Stimulated activated CD8-positive, alpha-beta memory T cell treated with anti-CD3 and anti-CD28 coated beads, Interleukin-2, amount 100 ng/mL, for 48 hours (primary cell): ENCODE results near the gene UHRF1.
A peak's percentile ranks its signal among the peaks of the same experiment; 100 is the strongest.

Source experiments
- DNase-seq, 2 donors: peaks; one replicate each; pipeline ENCODE4 v3.0.0-alpha.2; 2020; ENCODE audit warnings: low read depth in 2 of 2

UHRF1 gene

GRCh38 chr19:4990306-4990705 is 81.0 kb downstream of the UHRF1 start:
- no peak for DNase-seq

GRCh38 chr19:4991538-4991937 is 82.2 kb downstream of the UHRF1 start:
- no peak for DNase-seq

DNA sequence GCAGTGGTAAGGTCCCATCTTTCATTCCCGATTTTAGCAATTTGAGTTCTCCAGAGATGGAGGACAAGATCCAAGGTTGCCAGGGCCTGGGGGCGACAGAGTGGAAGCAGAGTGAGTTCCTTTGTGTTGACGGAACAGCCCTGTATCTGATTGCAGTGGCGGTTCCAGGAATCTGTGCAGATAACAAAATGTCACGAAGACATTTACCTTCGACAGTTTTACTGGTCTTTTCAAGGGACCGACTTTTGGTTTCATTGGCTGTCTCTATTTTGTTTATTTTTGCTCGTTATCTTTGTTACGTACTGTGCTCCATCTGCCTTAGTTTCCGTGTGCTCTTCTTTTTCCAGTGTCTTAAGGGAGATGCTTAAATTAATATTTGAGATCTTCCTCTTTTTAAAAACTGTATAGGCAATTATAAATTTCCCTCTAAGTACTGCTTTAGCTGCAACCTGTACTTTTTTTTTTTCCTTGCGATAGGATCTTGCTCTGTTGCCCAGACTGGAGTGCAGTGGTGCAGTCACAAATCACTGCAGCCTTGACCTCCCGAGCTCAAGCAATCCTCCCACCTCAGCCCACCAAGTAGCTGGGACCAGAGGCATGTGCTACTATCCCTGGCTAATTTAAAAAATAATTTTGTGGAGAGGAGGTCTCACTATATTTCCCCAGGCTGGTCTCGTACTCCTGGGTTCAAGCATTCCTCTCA is 82.8 kb downstream of the UHRF1 start:
- no peak for DNase-seq

- DNase-seq: no peak
Measured at GRCh38 chr19:4993683-4994082, 84.4 kb downstream of the UHRF1 start.

DNA sequence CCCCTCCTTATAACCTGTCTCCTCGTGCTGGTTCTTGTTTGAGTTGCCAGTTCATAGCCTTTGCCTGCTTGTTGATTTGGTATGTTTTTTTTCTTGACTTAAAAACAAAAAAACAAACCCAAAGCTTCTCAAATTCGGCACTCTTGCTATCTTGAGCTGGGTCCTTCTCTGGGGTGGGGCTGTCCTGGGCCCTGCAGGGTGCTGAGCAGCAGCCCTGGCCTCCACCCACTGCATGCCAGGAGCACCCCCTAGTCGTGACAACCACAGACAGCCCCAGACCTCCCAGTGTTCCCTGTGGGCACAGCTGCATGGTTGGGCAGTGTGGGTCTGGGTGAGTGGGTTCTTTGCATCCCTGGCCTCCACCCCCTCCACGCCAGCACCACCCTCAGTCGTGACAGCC is 87.4 kb downstream of the UHRF1 start:
- no peak for DNase-seq

DNA sequence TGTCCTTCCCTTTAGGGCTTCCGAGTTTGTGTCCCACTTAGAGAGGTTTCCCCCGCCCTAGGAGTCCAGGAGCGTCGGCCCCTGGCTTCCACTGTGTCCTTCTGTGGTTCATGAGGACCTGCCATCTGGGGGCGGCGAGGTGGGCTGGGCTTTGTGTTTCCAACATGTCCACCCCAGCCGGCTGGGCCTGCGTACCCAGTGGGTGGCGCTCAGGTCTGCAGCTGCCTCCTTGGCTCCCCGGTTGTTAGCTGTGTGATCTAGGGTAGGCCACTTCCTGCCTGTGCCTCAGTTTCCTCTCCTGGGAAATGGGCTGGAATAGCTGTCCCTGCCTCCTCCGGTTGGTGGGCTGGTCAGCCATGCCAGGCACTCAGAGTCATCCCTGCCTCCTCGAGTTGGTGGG is 88.0 kb downstream of the UHRF1 start:
- DNase-seq: no peak

GRCh38 chr19:5000120-5000611 is 90.9 kb downstream of the UHRF1 start:
- DNase-seq: no peak

DNA sequence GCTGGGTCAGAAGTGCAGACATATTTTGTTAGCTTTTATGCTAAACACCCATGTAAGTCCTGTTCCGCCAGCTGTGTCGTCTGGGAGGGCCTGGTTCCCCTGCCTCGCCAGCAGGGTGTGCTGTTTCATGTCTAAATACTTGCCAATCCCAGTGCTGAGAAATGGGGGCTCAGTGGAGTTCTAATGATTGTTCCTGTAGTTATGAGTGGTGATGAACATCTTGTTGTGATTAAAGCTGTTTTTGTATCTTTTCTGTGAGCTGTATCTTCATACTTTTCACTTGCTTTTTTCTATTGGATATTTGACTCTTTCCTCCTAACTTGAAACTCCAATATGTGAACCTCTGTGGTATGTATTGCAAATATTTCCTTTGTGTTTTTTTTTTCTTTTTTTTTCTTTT is 92.3 kb downstream of the UHRF1 start:
- DNase-seq: peak; percentile 9 to 32

DNA sequence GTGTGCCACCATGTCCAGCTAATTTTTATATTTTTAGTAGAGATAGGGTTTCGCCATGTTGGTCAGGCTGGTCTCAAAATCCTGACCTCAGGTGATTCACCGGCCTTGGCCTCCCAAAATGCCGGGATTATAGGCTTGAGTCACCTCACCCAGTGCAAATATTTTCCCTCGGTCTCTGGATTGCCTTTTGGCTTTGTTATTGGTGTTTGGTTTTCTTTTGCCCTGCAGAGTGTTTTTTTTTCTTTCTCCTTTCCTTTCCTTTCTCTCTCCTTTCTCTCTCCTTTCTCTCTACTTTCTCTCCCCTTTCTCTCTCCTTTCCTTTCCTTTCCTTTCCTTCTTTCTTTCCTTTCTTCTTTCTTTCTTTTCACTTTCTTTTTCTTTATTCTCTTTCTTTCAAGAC is 92.8 kb downstream of the UHRF1 start:
- no peak for DNase-seq

DNA sequence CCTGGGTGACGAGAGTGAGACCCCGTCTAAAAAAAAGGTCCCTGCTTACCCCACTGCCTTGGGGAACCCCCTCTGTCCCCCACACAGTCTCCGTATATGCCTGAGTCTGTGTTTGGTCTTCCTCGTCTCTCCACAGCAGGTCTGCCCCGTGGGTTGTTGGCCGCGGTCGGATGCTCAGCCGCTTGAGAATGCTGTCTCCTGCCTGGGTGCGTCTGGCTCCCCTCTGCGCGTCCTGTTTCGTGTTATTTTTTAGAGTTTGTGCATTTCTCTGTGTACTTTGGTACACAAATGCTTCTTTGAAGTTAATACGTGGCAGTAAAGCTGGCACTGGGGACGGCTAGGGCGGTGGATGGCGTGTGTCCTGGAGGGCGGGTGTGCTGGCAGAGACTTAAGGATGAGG is 94.5 kb downstream of the UHRF1 start:
- DNase-seq: no peak

DNA sequence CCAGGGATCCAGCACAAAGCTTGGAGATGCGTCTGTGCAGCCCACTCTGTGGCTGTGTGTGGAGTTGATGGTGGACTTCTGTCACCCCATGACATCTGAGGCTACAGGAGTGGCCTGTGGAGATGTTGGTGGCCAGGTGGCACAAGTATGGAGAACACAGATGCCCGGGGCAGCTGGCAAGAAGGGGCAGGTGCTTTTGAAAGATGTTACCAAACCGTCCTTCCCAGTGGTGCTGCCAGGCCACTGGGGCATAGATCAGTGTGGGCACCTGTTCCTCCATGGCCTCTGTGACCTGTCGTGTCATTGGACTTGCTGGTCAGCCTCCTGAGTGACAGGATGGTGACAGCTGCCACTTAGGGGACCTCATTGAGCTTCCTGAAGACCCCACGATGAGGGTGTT is 95.8 kb downstream of the UHRF1 start:
- DNase-seq: no peak

GRCh38 chr19:5006201-5006600 is 96.9 kb downstream of the UHRF1 start:
- no peak for DNase-seq

- no peak for DNase-seq
Measured at GRCh38 chr19:5006821-5007220, 97.5 kb downstream of the UHRF1 start.
